GM21737 (cell line): Measurements from ENCODE around the gene OSBPL10.
"Not testable (repeated sequence)": the region's sequence is repeated elsewhere in the genome, so short reads cannot be mapped to it uniquely, and the experiment has no call there.

Experiments
- ATAC-seq: cut with Tn5 transposase; IDR thresholded peaks from one replicate; pipeline ENCODE4 v1.9.1; 2021; ENCODE audit warnings: mild to moderate bottlenecking, moderate library complexity; ENCODE audit not compliant: unreplicated experiment

OSBPL10 gene

DNA sequence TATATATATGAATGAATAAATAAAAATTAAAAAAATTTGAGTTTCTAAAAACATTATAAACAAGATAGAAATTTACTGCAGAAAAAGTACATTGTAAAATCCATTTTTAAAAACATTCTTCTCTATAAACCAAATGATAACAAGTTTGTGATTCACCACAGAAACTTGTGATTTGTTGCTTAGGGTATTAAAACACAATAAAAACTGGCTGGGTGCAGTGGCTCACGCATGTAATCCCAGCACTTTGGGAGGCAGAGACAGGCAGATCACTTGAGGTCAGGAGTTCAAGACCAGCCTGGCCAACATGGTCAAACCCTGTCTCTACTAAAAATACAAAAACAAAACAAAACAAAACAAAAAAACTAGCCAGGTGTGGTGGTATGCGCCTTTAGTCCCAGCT lies 197.2 kb downstream of the OSBPL10 start:
- ATAC-seq: not testable (repeated sequence)

DNA sequence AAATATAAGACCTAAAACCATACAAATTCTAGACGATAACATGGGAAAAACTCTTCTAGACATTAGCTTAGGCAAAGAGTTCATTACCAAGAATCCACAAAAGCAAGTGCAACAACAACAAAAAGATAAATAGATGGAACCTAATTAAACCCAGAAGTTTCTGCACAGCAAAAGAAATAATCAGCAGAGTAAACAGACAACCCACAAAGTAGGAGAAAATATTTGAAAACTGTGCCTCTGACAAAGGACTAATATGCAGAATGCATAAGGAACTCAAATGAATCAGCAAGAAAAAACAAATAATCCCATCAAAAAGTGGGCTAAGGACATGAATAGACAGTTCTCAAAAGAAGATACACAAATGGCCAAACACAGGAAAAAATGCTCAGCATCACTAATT lies 198.8 kb downstream of the OSBPL10 start:
- ATAC-seq: not testable (repeated sequence)

DNA sequence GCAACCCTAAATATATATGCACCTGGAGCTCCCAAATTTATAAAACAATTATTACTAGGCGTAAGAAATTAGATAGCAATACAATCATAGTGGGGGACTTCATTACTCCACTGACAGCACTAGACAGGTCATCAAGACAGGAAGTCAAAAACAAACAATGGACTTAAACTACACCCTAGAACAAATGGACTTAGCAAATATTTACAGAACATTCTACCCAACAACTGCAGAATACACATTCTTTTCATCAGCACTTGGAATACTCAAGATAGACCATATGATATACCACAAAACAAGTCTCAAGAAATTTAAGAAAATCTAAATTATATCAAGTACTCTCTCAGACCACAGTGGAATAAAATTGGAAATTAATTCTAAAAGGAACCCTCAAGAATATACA lies 201.5 kb downstream of the OSBPL10 start:
- no peak for ATAC-seq

DNA sequence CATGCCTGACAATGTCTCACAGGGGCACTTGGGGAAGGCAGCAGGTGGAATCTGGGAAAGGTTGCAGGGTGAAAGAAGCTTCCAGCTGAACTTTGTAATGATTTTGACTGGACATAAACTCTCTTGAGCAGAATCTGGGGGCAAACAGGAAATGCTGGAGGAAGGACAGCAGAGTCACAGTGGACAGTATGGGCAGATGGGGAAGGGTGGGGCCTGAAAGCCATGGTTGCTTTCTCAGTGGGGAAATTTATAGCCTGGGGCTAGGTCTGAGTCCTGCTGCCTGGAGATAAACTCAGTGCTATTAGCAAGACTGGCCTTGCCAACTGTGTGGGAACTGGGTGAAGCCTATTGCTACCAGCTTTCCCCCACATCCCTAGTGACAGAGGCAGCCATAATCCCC lies 203.2 kb downstream of the OSBPL10 start:
- ATAC-seq: no peak

DNA sequence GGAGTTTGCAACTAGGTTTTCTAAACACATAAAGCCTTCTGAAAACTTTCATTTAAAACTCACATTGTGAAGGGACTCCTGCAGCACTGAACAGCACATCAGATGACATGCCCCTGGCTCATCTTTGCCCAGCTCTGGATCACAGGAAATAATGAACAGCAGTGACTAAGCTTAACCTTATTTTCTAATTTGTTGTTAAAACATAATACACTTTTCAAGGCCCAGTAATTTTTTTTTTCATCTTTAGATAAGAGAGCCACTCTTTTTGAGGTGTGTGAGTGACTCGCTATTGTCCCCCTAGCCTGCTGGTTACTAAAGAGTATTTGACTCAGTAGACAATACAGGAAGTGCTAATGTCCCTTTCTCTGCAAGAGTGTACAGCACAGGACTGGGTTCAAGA lies 204.0 kb downstream of the OSBPL10 start:
- no peak for ATAC-seq

DNA sequence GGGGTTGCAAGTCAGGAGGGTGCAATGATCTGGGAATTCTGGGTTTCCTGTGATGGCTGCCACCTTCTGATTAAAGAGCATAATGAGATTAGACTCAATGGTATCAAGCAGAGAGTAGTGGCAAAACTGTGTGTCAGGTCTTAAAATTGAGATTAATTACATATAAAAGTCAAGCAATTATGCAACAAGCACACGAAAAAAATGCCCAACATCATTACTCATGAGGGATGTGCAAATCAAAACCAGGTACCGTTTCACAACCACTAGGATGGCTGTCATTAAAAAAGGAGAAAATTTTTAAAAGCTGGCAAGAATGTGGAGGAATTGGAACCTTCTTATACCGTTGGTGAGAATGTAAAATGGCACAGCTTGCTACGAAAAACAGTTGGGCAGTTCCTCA lies 205.0 kb downstream of the OSBPL10 start:
- no peak for ATAC-seq

DNA sequence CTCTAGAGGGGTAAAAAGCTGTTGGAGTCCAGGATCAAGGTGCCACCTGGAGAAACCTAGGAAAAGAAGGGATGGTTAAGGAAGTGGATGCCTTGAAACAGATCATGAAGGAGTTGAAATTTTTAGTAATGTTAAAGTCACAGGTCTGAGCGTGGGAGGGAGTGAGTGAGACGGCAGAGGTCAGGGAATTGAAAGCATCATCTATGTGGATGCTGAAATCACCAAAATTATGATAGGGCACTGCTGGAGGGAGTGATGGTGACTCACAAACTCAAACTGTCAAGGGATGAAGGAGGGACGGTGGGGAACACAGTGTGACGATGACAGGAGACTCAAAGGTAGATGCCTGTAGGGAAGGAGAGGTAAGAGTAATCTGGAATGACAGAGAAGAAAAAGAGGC lies 205.7 kb downstream of the OSBPL10 start:
- no peak for ATAC-seq

DNA sequence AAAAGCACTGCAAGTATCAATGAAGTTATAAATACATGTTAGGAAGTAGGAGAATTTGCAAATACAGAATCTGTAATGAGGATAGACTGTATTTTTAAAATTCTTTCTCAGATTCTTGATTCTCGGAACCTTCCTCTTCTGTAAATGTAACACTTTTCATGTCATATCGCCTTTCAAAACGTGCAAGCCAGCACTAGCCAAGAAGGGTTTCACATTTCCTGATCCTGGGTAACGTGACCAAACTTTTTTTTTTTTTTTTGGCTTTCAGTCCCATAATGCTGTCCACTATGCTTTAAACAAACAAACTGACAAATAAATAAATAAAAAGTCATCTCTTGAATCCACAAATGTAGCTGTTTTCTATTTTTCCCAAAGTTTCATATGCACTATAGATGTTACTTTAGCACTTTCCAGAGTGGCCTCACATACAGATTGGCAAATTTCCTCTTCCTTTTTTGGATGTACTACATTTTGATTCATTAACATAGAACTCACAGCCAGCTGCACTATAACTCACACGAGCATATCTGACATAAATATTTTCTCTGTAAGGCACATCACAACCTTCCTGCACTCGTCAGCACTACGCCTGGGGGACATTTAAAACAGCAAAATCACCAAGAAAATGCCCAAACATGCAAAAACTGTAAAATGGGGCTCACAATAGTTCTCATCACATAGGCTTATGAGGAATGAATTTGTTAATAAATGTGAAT lies 208.1 kb downstream of the OSBPL10 start:
- no peak for ATAC-seq

DNA sequence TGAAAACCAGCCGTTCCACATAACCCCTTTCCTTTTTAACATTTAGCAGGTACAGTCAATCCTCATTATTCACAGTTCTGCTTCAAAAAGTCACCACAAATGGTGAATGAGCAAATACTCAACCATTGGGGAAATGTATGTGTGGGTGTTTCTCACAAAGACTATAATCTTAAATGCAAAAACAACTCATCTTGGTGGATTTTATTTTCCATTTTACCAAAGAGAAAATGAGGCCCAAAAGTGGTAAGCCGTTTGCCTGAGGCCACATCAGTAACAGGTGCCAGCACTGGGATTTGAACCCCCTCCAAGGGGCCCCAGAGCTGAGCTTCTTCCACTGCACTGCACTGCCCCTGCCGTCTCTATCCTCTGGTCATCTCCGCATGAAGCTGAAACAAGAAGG lies 208.8 kb downstream of the OSBPL10 start:
- ATAC-seq: no peak

DNA sequence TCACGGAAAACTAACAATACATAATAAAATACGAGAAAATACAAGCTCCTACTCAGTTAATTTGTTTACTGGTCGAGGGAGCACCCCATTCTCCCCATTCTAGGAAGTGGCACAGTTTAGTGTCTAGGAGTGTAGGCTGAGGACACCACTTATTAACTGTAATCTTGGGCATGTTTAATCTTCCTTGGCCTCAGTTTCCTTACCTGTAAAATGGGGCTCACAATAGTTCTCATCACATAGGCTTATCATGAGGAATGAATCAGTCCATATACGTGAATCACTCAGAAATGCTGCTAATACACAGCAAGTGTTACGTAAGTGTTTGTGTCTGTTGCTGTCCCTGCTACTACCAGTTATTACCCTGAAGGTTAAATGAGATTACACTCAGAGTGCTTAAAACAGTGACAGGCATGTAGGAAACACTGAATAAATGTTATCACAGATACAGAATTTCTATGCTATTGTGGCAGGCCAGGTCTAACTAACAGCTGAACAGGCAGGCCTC lies 210.2 kb downstream of the OSBPL10 start:
- no peak for ATAC-seq

DNA sequence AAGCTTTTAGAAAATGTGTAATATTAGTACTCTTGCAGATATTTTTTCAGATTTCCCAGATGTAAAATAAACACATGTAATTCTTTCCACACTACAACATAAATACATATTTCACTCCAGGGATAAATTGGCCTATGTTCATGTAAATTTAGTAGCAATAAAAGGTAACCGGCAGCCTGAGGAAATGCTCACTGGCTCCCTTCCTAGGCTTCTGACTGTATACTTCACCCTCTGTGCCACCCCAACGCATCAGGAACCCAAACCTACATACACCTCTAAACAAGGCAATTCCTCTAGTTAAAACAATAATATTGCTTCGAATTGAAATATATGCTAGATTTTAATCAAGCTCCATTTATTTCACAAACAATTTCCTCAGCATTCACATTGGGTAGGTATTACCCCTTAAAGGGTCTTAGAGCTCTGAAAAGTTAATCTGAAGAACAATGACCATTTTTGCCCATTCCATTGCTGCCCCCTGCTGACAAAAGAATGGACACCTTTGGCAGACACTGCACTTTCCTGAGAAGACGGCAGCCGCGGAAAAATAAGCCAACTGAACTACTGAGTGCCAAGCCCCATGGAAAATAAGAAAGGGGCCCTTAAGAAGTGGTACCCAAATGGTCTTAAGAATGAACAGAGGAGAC lies 212.5 kb downstream of the OSBPL10 start:
- no peak for ATAC-seq

DNA sequence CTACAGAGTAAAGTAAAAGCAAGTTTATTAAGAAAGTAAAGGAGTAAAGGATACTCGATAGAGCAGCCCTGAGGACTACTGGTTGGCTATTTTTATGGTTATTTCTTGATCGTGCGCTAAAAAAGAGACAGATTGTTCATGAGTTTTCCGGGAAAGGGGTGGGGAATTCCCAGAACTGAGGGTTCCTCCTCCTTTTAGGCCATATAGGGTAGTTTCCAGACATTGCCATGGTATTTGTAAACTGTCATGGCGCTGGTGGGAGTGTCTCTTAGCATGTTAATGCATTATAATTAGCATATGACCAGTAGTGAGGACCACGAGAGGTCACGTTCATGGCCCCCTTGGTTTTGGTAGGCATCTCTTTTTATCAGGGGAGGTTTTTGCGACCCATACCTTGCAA lies 213.1 kb downstream of the OSBPL10 start:
- no peak for ATAC-seq

DNA sequence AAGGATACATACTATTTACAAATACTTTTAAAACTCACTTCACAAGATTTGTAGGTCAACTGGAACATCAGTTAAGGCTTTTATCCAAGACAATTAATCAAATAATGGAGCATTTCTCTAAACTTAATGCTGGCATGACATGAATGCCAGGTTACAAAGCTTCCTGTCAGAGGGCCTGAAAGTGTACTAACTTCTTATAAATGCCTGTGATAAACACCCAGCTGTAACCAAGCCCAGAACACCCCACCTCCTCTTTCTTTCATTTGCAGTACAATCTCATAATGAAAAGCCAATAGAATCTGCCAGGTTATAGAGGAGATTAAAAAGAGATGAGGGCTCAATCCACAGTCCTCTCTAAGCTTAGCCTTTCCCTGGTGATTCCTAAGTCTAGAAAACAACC lies 214.4 kb downstream of the OSBPL10 start:
- no peak for ATAC-seq

DNA sequence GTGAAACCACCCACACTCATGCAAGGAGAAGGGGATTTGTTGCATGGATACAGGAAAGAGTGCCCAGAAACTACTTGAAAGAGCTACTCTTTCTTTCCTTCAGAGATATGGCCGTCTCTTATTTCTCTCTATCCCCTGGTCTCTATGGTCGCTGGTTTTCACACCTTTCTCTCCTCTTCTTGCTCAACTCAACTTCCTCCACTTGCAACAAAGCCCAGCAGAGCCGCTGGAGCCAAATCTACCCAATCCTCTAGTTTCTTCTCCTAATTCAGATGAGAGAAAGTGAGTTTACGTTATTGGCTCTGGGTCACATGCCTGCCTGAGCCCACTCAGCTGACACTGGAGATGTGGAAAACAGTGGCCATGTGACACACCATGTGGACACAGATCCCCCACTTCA lies 215.2 kb downstream of the OSBPL10 start:
- ATAC-seq: no peak

DNA sequence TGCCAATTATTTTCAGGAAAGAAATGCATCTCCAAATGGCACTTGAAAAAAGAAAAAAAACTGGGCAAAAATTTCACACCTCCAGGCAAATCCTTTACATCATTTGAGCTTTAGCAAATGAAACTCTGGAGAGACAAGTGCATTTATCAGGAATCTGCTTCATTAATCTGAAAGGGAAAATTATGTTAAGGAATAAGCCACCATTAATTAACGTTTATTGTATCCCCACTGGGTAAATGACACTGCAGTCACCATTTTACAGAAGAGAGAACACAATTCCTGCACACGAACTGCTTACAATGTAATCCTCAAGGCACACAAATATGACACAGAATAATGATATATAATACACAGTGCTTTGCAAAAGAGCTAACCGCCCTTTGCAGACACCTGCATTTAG lies 217.3 kb downstream of the OSBPL10 start:
- ATAC-seq: no peak

DNA sequence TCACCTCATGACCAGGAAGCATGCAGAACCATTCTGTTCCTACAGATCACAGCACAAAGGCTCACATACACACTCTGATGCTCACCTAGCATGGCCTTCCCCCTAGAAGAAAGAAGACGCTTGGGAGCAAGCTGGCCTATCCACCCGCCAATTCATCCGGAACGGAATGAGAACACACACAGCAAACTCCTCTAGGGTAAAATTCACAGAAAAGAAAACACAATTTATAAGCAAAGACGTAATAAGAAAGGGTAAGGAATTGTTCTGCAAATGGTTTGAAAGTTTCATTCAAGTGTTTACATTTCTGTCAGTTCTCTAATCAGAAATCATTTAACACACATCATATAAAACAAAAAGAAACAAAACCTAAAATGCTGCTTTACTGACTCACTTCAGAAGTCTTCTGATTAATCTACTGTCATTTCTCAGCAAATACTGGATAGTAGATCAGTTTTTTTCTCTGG lies 218.1 kb downstream of the OSBPL10 start:
- no peak for ATAC-seq

DNA sequence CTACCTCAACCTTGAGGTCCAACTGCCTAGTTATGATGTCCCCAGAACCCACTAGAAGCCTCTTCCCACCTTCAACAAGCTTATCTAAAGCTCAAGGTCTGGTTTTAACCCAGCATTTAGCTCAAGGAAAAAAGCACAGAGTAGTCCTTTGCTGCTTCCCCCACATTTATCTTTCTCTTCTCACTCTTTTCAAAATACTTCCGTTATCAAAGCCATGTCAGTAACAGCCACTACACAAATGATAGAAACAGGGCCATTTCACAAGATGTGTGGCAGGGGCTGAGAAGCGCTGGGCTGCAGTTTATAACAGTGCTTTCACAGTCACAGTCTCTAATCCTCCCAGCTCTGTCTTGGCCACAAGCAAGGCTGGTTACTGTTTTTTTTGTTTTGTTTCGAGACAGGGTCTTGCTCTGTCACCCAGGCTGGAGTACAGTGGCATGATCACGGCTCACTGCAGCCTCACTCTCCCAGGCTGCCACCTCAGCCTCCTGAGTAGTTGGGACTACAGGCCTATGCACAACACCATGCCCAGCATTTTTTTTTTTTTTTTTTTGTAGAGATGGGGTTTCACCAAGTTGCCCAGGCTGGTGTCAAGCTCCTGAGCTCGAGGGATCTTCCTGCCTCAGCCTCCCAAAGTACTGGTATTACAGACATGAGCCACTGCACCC lies 218.8 kb downstream of the OSBPL10 start:
- ATAC-seq: no peak

DNA sequence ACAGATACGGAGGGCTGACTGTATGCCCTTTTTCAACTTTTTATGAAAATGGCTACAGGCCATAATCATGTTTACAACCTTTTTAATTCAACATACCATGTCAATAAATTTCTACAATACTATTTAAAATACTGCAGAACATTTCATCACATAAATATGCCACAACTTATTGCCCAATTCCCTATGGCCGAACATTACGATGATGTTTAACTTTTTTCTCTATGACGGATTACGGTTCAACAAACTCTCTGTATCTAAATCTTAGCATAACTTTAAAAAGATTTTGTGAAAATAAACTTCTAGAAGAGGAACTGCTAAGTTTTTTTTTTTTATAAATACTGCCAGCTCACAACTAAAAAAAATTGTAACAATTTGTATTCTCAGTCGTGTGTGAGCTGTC lies 220.4 kb downstream of the OSBPL10 start:
- ATAC-seq: no peak

DNA sequence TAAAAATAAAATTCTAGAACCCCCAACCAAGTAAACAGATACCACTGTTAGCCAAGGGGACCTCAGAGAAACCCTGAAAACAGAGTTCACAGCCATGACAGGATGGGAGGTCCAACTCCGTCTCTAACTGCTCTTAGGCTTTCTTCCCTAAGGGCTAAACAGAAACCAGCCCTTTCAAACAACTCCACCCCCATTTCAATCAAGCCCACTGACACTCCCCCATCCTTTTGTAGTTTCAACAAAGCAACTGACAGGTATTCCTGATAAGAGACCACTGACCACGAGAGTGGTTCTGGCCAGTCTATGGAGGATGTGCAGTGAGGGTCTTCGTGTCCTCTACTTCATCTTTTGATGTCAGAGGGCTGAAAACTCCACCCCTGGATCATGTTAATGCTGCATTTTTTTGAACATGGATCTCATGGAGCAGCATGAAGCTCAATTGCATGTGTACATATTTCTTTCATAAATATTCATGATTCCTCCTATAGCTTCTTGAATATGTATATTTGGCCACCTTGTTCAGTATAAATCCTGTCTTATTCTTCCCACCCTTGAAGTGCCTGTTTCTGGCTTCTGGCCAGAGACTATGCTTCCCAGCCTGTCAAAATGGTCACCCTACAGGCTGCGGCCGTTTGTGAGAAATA lies 222.6 kb downstream of the OSBPL10 start:
- ATAC-seq: no peak

DNA sequence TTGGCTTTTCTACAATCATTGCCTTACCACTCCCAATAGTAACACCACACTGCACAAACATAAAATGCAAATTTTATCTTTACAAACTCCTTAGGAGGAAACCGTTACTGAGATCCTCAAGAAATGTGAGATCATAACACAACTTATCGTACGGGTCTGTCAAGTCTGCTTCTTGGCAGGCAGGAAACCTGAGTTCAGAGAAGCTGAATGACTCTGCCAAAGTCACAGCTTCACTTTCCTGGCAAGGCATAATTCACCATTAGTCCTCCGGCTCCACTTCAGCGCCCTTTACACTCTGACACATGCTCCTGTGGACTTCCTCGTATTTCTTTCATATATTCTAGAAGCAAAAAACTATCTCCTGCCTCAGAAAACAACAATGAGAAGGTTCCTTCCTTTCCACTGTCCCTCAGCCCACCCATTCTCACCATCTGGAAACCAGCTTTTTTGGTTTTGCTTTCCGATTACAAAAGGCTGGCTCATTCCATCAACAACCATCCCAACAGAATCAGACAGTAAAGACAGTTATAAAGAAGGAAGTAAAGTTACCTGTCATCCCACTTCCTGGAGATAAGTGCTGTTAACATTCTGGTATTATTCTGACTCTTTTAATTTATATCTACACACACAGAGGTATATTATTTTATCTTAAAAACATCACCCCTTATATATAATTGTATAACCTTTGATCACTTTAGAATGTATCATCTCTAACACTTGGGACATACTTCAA lies 225.0 kb downstream of the OSBPL10 start:
- no peak for ATAC-seq
